C1 segment of cervical spinal cord (tissue), 14 donors: ENCODE data around the gene GASK1A.
"Not testable (repeated sequence)": the region's sequence is repeated elsewhere in the genome, so short reads cannot be mapped to it uniquely, and the experiment has no call there.

Source experiments
- DNase-seq, 14 donors: peaks; one replicate each; lab custom pipeline; 2025; lab: John Stamatoyannopoulos, UW

The GASK1A gene

GRCh38 chr3:43031485-43031884 lies 52.4 kb downstream of the GASK1A start:
- DNase-seq, result peak in 3 of 14 donors; percentile 6 to 35 (median 11)

- DNase-seq, result no peak
Observed at GRCh38 chr3:43031889-43032545, 52.9 kb downstream of the GASK1A start.

GRCh38 chr3:43032646-43033628 lies 53.8 kb downstream of the GASK1A start:
- no peak for DNase-seq

- no peak for DNase-seq
Observed at GRCh38 chr3:43034200-43034599, 55.1 kb downstream of the GASK1A start.

GRCh38 chr3:43034911-43035310 lies 55.8 kb downstream of the GASK1A start:
- DNase-seq, result no peak

- peak in 2 of 14 donors; percentile 12 to 24 for DNase-seq
Observed at GRCh38 chr3:43035801-43036365, 56.8 kb downstream of the GASK1A start.

- no peak for DNase-seq
Observed at GRCh38 chr3:43036621-43037423, 57.7 kb downstream of the GASK1A start.

- no peak for DNase-seq
Observed at GRCh38 chr3:43038010-43038409, 58.9 kb downstream of the GASK1A start.

GRCh38 chr3:43041517-43041916 lies 62.4 kb downstream of the GASK1A start:
- DNase-seq, result no peak

GRCh38 chr3:43043071-43043766 lies 64.1 kb downstream of the GASK1A start:
- DNase-seq, result no peak

- DNase-seq, result peak in 1 of 14 donors; percentile 48
Observed at GRCh38 chr3:43043793-43044192, 64.7 kb downstream of the GASK1A start.

- DNase-seq, result not testable (repeated sequence)
Observed at GRCh38 chr3:43045079-43045478, 66.0 kb downstream of the GASK1A start.

- DNase-seq, result no peak
Observed at GRCh38 chr3:43046583-43046982, 67.5 kb downstream of the GASK1A start.

GRCh38 chr3:43048470-43048869 lies 69.4 kb downstream of the GASK1A start:
- no peak for DNase-seq

- DNase-seq, result no peak
Observed at GRCh38 chr3:43053291-43053690, 74.2 kb downstream of the GASK1A start.

GRCh38 chr3:43054754-43055153 lies 75.6 kb downstream of the GASK1A start:
- DNase-seq, result peak in 1 of 14 donors; percentile 8

GRCh38 chr3:43055393-43055792 lies 76.3 kb downstream of the GASK1A start:
- no peak for DNase-seq

GRCh38 chr3:43055806-43056770 lies 77.0 kb downstream of the GASK1A start:
- peak in 2 of 14 donors; percentile 48 to 90 for DNase-seq

- DNase-seq, result no peak
Observed at GRCh38 chr3:43059456-43059855, 80.3 kb downstream of the GASK1A start.
